SK-N-SH treated with all-trans-retinoic acid at 6 μM for 48 hours (cell line): ENCODE results near the gene ZNF473.

Source experiments
- ATAC-seq: fragments of 200-7000 bp; cut with Tn5 transposase; 3 replicates; pipeline ENCODE4 v1.9.1; 2020; ENCODE audit warnings: mild to moderate bottlenecking, moderate library complexity
- ARNTL ChIP-seq: fragments of 450-650 bp; formaldehyde crosslinking; IDR thresholded peaks from 2 replicates; pipeline ENCODE4 v1.5.0; 2020; ENCODE audit warnings: low read depth, mild to moderate bottlenecking, moderate library complexity, borderline replicate concordance
- BACH2 ChIP-seq: fragments of 250-450 bp; sonication (Bioruptor Pico); IDR thresholded peaks from 2 replicates; pipeline ENCODE4 v1.9.0; 2021; ENCODE audit warnings: mild to moderate bottlenecking, borderline replicate concordance
- CREB5 ChIP-seq: fragments of 250-450 bp; sonication (Bioruptor Pico); IDR thresholded peaks from 2 replicates; pipeline ENCODE4 v1.5.1; 2020; ENCODE audit warnings: low read depth, mild to moderate bottlenecking, moderate library complexity
- CSDC2 ChIP-seq: fragments of 250-450 bp; sonication (Bioruptor Pico); IDR thresholded peaks from 2 replicates; pipeline ENCODE4 v1.5.0; 2020; ENCODE audit warnings: mild to moderate bottlenecking, moderate library complexity
- CSRNP3 ChIP-seq: fragments of 250-450 bp; sonication (Bioruptor Pico); IDR thresholded peaks from 2 replicates; pipeline ENCODE4 v1.5.1; 2021; ENCODE audit warnings: mild to moderate bottlenecking, moderate library complexity
- ESRRG ChIP-seq: fragments of 250-450 bp; sonication (Bioruptor Pico); IDR thresholded peaks from 2 replicates; pipeline ENCODE4 v1.6.1; 2021; ENCODE audit warnings: mild to moderate bottlenecking
- GLIS3 ChIP-seq: fragments of 250-450 bp; sonication (Bioruptor Pico); IDR thresholded peaks from 2 replicates; pipeline ENCODE4 v1.5.0; 2020; ENCODE audit warnings: mild to moderate bottlenecking, moderate library complexity
- ISL1 ChIP-seq: fragments of 250-450 bp; sonication (Bioruptor Pico); IDR thresholded peaks from 2 replicates; pipeline ENCODE4 v2.1.2; 2022; ENCODE audit warnings: mild to moderate bottlenecking, moderate library complexity
- OSR1 ChIP-seq: fragments of 250-450 bp; sonication (Bioruptor Pico); IDR thresholded peaks from 2 replicates; pipeline ENCODE4 v1.8.0; 2022; ENCODE audit warnings: moderate library complexity, mild to moderate bottlenecking, inconsistent platforms
- PATZ1 ChIP-seq: fragments of 250-450 bp; sonication (Bioruptor Pico); IDR thresholded peaks from 2 replicates; pipeline ENCODE4 v1.8.0; 2020; ENCODE audit warnings: mild to moderate bottlenecking, moderate library complexity, borderline replicate concordance
- POU6F1 ChIP-seq: fragments of 250-450 bp; sonication (Bioruptor Pico); IDR thresholded peaks from 2 replicates; pipeline ENCODE4 v1.8.0; 2021; ENCODE audit warnings: low read depth, mild to moderate bottlenecking, moderate library complexity, borderline replicate concordance
- PPARA ChIP-seq: fragments of 250-450 bp; sonication (Bioruptor Pico); IDR thresholded peaks from 2 replicates; pipeline ENCODE4 v1.5.0; 2020; ENCODE audit warnings: mild to moderate bottlenecking, borderline replicate concordance
- RARB ChIP-seq: fragments of 250-450 bp; sonication (Bioruptor Pico); IDR thresholded peaks from 2 replicates; pipeline ENCODE4 v1.8.0; 2021; ENCODE audit warnings: mild to moderate bottlenecking, moderate library complexity
- SNAI2 ChIP-seq: fragments of 250-450 bp; sonication (Bioruptor Pico); IDR thresholded peaks from 2 replicates; pipeline ENCODE4 v1.5.0; 2020; ENCODE audit warnings: mild to moderate bottlenecking, moderate library complexity
- TCF4 ChIP-seq: fragments of 250-450 bp; sonication (Bioruptor Pico); IDR thresholded peaks from 2 replicates; pipeline ENCODE4 v1.8.0; 2021; ENCODE audit warnings: mild to moderate bottlenecking, moderate library complexity, borderline replicate concordance
- TOX ChIP-seq: fragments of 250-450 bp; sonication (Bioruptor Pico); IDR thresholded peaks from 2 replicates; pipeline ENCODE4 v1.8.0; 2021; ENCODE audit warnings: mild to moderate bottlenecking, moderate library complexity, borderline replicate concordance
- TSHZ2 ChIP-seq: fragments of 250-450 bp; sonication (Bioruptor Pico); IDR thresholded peaks from 2 replicates; pipeline ENCODE4 v1.5.0; 2020; ENCODE audit warnings: mild to moderate bottlenecking, moderate library complexity
- ZC3H10 ChIP-seq: fragments of 250-450 bp; sonication (Bioruptor Pico); IDR thresholded peaks from 2 replicates; pipeline ENCODE4 v1.5.1; 2021; ENCODE audit warnings: mild to moderate bottlenecking, moderate library complexity
- ZFP3 ChIP-seq: fragments of 250-450 bp; sonication (Bioruptor Pico); IDR thresholded peaks from 2 replicates; pipeline ENCODE4 v1.5.0; 2020; ENCODE audit warnings: mild to moderate bottlenecking, moderate library complexity
- ZFP30 ChIP-seq: fragments of 450-650 bp; formaldehyde crosslinking; IDR thresholded peaks from 2 replicates; pipeline ENCODE4 v1.5.0; 2022; ENCODE audit warnings: mild to moderate bottlenecking, moderate library complexity
- ZNF565 ChIP-seq: fragments of 450-650 bp; formaldehyde crosslinking; conservative IDR thresholded peaks from 2 replicates; pipeline ENCODE4 v1.5.0; 2020; ENCODE audit warnings: low read depth, mild to moderate bottlenecking, moderate library complexity
- ZNF70 ChIP-seq: fragments of 450-650 bp; formaldehyde crosslinking; IDR thresholded peaks from 2 replicates; pipeline ENCODE4 v1.5.0; 2020; ENCODE audit warnings: mild to moderate bottlenecking, moderate library complexity
- ZNF8 ChIP-seq: fragments of 450-650 bp; formaldehyde crosslinking; IDR thresholded peaks from 2 replicates; pipeline ENCODE4 v1.5.0; 2020; ENCODE audit warnings: mild to moderate bottlenecking, moderate library complexity

ZNF473 gene

GRCh38 chr19:50000038-50000840 lies 25.6 kb upstream of the ZNF473 start:
- ATAC-seq: no peak
- no peak for TF ChIP-seq GLIS3 (CRISPR knock-in tag)
- TF ChIP-seq ZC3H10 (CRISPR knock-in tag): no peak
- TF ChIP-seq ISL1 (CRISPR knock-in tag): no peak
- no peak for TF ChIP-seq RARB (CRISPR knock-in tag)
- no peak for TF ChIP-seq ZNF565 (CRISPR knock-in tag)
- no peak for TF ChIP-seq ZNF8 (CRISPR knock-in tag)
- TF ChIP-seq ARNTL (CRISPR knock-in tag): no peak
- TF ChIP-seq CSRNP3 (CRISPR knock-in tag): no peak
- TF ChIP-seq TCF4 (CRISPR knock-in tag): no peak
- TF ChIP-seq ESRRG (CRISPR knock-in tag): no peak
- TF ChIP-seq ZNF70 (CRISPR knock-in tag): no peak
- no peak for TF ChIP-seq ZFP3 (CRISPR knock-in tag)
- no peak for TF ChIP-seq TSHZ2 (CRISPR knock-in tag)
- TF ChIP-seq PPARA (CRISPR knock-in tag): no peak
- no peak for TF ChIP-seq PATZ1 (CRISPR knock-in tag)
- no peak for TF ChIP-seq BACH2 (CRISPR knock-in tag)
- no peak for TF ChIP-seq SNAI2 (CRISPR knock-in tag)

- no peak for ATAC-seq
- TF ChIP-seq POU6F1 (no peak), ZFP30 (CRISPR knock-in tag) (no peak), SNAI2 (CRISPR knock-in tag) (no peak), ESRRG (CRISPR knock-in tag) (no peak), CREB5 (CRISPR knock-in tag) (no peak), GLIS3 (CRISPR knock-in tag) (no peak), ZNF70 (CRISPR knock-in tag) (no peak), TOX (CRISPR knock-in tag) (no peak), ZC3H10 (CRISPR knock-in tag) (no peak), CSRNP3 (CRISPR knock-in tag) (no peak), CSDC2 (CRISPR knock-in tag) (no peak), OSR1 (no peak), TSHZ2 (CRISPR knock-in tag) (no peak), BACH2 (CRISPR knock-in tag) (no peak), ARNTL (CRISPR knock-in tag) (no peak)
Measured at GRCh38 chr19:50000841-50001557, 24.8 kb upstream of the ZNF473 start.
